MM.1S (cell line): ENCODE results near the gene CEPT1.

ENCODE experiments used
- EZH2 ChIP-seq: fragments of 300-600 bp; sonication (generic); optimal IDR thresholded peaks from 2 replicates; pipeline ENCODE3; 2017; ENCODE audit warnings: low read depth, mild to moderate bottlenecking, antibody characterized with exemption, low read length, mixed read lengths
- EZH2phosphoT487 ChIP-seq: fragments of 300-600 bp; sonication (generic); IDR thresholded peaks from 2 replicates; pipeline ENCODE4 v1.6.1; 2018; ENCODE audit warnings: antibody characterized with exemption, low read length
- TF ChIP-seq, protein P1 (sequence below): fragments of 300-600 bp; sonication (generic); IDR thresholded peaks from 2 replicates; pipeline ENCODE4 v1.5.1; 2016; ENCODE audit warnings: antibody characterized with exemption, low read length, mixed read lengths

DNA sequence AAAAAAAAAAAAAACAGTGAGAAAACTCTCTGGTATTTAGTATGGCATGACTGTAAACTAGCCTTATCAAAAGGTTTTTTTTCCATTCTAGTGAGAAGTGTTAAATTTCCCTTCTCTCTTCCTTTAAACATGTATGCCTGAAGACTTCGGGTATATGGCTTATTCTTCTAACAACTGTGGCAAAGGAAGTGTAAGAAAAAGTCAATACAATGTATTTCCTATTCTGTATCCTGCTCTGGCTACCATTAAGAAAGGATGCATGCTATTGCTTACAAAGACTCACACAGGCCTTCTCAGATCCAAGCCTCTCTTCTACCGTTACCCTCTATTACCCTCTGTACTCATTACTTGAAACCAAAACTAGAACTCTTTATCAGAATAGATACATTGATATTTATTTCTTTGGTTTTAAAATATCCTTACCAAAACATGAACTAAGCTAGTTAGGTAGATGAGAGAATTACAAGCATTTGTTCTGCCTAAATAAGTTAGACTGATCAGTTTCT is 8.4 kb downstream of the CEPT1 start:
- TF ChIP-seq, protein P1, sequence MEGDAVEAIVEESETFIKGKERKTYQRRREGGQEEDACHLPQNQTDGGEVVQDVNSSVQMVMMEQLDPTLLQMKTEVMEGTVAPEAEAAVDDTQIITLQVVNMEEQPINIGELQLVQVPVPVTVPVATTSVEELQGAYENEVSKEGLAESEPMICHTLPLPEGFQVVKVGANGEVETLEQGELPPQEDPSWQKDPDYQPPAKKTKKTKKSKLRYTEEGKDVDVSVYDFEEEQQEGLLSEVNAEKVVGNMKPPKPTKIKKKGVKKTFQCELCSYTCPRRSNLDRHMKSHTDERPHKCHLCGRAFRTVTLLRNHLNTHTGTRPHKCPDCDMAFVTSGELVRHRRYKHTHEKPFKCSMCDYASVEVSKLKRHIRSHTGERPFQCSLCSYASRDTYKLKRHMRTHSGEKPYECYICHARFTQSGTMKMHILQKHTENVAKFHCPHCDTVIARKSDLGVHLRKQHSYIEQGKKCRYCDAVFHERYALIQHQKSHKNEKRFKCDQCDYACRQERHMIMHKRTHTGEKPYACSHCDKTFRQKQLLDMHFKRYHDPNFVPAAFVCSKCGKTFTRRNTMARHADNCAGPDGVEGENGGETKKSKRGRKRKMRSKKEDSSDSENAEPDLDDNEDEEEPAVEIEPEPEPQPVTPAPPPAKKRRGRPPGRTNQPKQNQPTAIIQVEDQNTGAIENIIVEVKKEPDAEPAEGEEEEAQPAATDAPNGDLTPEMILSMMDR = no peak
- TF ChIP-seq EZH2 (no peak), EZH2phosphoT487 (no peak)
